Osteoblast (primary cell): ENCODE measurements around the gene GOLPH3L. TPM values are rescaled to one million over a fixed set of nuclear protein-coding genes. Genes with fewer than 3 reads are reported as not detected.
"Not testable (repeated sequence)": the region's sequence is repeated elsewhere in the genome, so short reads cannot be mapped to it uniquely, and the experiment has no call there.

Source experiments
- DNase-seq: peaks from one replicate; pipeline ENCODE4 v3.0.0; 2011; ENCODE audit warnings: low spot score, mixed read lengths; ENCODE audit not compliant: insufficient read length; ENCODE audit errors: missing footprints
- H2AFZ ChIP-seq: 2 replicates; pipeline ENCODE4 v1.6.0; 2011; ENCODE audit warnings: mild to moderate bottlenecking, low read length
- H3K27ac ChIP-seq: 2 replicates; pipeline ENCODE4 v1.5.1; 2011; ENCODE audit warnings: mild to moderate bottlenecking, low read depth, low read length, moderate library complexity
- H3K27me3 ChIP-seq: 2 replicates; pipeline ENCODE4 v1.6.0; 2012; ENCODE audit warnings: mild to moderate bottlenecking, control low read depth, inconsistent platforms, low read length, moderate library complexity; ENCODE audit not compliant: insufficient read depth
- H3K36me3 ChIP-seq: 2 replicates; pipeline ENCODE4 v1.5.1; 2011; ENCODE audit warnings: mild to moderate bottlenecking, low read length, control low read depth, moderate library complexity; ENCODE audit not compliant: insufficient read depth
- H3K4me1 ChIP-seq: 2 replicates; pipeline ENCODE4 v1.5.1; 2011; ENCODE audit warnings: mild to moderate bottlenecking, low read length, control low read depth, moderate library complexity; ENCODE audit not compliant: insufficient read depth
- H3K4me2 ChIP-seq: 2 replicates; pipeline ENCODE4 v1.6.0; 2011; ENCODE audit warnings: mild to moderate bottlenecking, low read length; ENCODE audit not compliant: insufficient read depth
- H3K4me3 ChIP-seq: fragments of 200-600 bp; sonication (generic); 3 replicates; pipeline ENCODE4 v1.5.1; 2012; ENCODE audit warnings: mild to moderate bottlenecking, low read length, inconsistent platforms; ENCODE audit not compliant: insufficient read depth
- H3K79me2 ChIP-seq: 2 replicates; pipeline ENCODE4 v1.6.0; 2012; ENCODE audit warnings: mild to moderate bottlenecking, low read length, control low read depth, inconsistent platforms; ENCODE audit not compliant: insufficient read depth
- H3K9me3 ChIP-seq: 2 replicates; pipeline ENCODE4 v1.5.1; 2011; ENCODE audit warnings: low read depth, low read length, control low read depth
- H4K20me1 ChIP-seq: 2 replicates; pipeline ENCODE4 v1.6.0; 2012; ENCODE audit warnings: mild to moderate bottlenecking, low read length, control low read depth; ENCODE audit not compliant: insufficient read depth
- CTCF ChIP-seq: IDR thresholded peaks from 2 replicates; pipeline ENCODE4 v1.5.1; 2011; ENCODE audit warnings: mild to moderate bottlenecking, low read depth, low read length, moderate library complexity; ENCODE audit errors: extremely low read depth
- total RNA-seq: library from RNA; depleted of rRNA; stranded (reverse); fragments of >200 nt; gene quantifications from 2 replicates; pipeline ENCODE4 v1.2.3, GENCODE V29; 2012

Gene GOLPH3L
- total RNA-seq, 1 donor: 17.0 TPM

GRCh38 chr1:150604226-150604588 lies 92.7 kb downstream of the GOLPH3L start:
- DNase-seq: no peak
- peak overlapping the region; percentile 33 for H3K4me2 ChIP-seq
- peaks cover 17% of the 10 kb centered on the region for H3K4me1 ChIP-seq
- H3K27me3 ChIP-seq: no peaks in the 10 kb centered on the region
- peak overlapping the region; percentile 93 for H3K27ac ChIP-seq
- H3K79me2 ChIP-seq: peaks cover 3% of the 10 kb centered on the region
- H3K36me3 ChIP-seq: no peaks in the 10 kb centered on the region
- no peak overlapping the region for H3K4me3 ChIP-seq
- H4K20me1 ChIP-seq: no peaks in the 10 kb centered on the region
- no peak for TF ChIP-seq CTCF
- H3K9me3 ChIP-seq: no peaks in the 10 kb centered on the region
- no peak overlapping the region for H2AFZ ChIP-seq

GRCh38 chr1:150603711-150604110 lies 93.2 kb downstream of the GOLPH3L start:
- no peaks in the 10 kb centered on the region for H4K20me1 ChIP-seq
- no peak overlapping the region for H2AFZ ChIP-seq
- no peak overlapping the region for H3K4me3 ChIP-seq
- no peak for DNase-seq
- no peaks in the 10 kb centered on the region for H3K9me3 ChIP-seq
- no peaks in the 10 kb centered on the region for H3K36me3 ChIP-seq
- peak overlapping the region; percentile 93 for H3K27ac ChIP-seq
- no peak overlapping the region for H3K4me2 ChIP-seq
- peaks cover 3% of the 10 kb centered on the region for H3K79me2 ChIP-seq
- no peaks in the 10 kb centered on the region for H3K27me3 ChIP-seq
- H3K4me1 ChIP-seq: peaks cover 17% of the 10 kb centered on the region
- no peak for TF ChIP-seq CTCF

GRCh38 chr1:150602372-150602771 lies 94.6 kb downstream of the GOLPH3L start:
- H3K4me1 ChIP-seq: peaks cover 17% of the 10 kb centered on the region
- H3K27me3 ChIP-seq, H2AFZ ChIP-seq, DNase-seq, H3K27ac ChIP-seq, H3K4me3 ChIP-seq, H3K36me3 ChIP-seq, H3K9me3 ChIP-seq, H3K79me2 ChIP-seq, H3K4me2 ChIP-seq, H4K20me1 ChIP-seq: not testable (repeated sequence)

- DNase-seq: no peak
- H3K27me3 ChIP-seq: no peaks in the 10 kb centered on the region
- H3K4me2 ChIP-seq: no peak overlapping the region
- no peaks in the 10 kb centered on the region for H3K36me3 ChIP-seq
- no peak overlapping the region for H3K27ac ChIP-seq
- peaks cover 17% of the 10 kb centered on the region for H3K4me1 ChIP-seq
- H3K9me3 ChIP-seq: no peaks in the 10 kb centered on the region
- no peak overlapping the region for H2AFZ ChIP-seq
- H3K4me3 ChIP-seq: no peak overlapping the region
- H3K79me2 ChIP-seq: peaks cover 3% of the 10 kb centered on the region
- H4K20me1 ChIP-seq: no peaks in the 10 kb centered on the region
- TF ChIP-seq CTCF: no peak
These were observed 95.4 kb downstream of the GOLPH3L start for GRCh38 chr1:150601540-150601939.

GRCh38 chr1:150598346-150598745 lies 98.6 kb downstream of the GOLPH3L start:
- not testable (repeated sequence) for H2AFZ ChIP-seq, H3K27me3 ChIP-seq, H3K36me3 ChIP-seq, H4K20me1 ChIP-seq, H3K79me2 ChIP-seq, H3K4me1 ChIP-seq, H3K9me3 ChIP-seq, H3K4me2 ChIP-seq, H3K4me3 ChIP-seq, DNase-seq, H3K27ac ChIP-seq
